HUES64 (cell line): ENCODE data around the gene GARNL3.

Experiments used
- H3K27ac ChIP-seq: 2 replicates; pipeline ENCODE4 v1.7.0; 2013; ENCODE audit warnings: low read depth, low read length, inconsistent platforms
- H3K27me3 ChIP-seq: 2 replicates; pipeline ENCODE4 v1.6.1; 2013; ENCODE audit warnings: mild to moderate bottlenecking, low read length; ENCODE audit not compliant: insufficient read depth
- H3K36me3 ChIP-seq: 2 replicates; pipeline ENCODE4 v1.6.1; 2013; ENCODE audit warnings: mild to moderate bottlenecking, low read length; ENCODE audit not compliant: insufficient read depth
- H3K4me1 ChIP-seq: 2 replicates; pipeline ENCODE4 v1.6.1; 2013; ENCODE audit warnings: mild to moderate bottlenecking, low read length, moderate library complexity; ENCODE audit not compliant: insufficient read depth
- H3K4me3 ChIP-seq: 2 replicates; pipeline ENCODE4 v1.5.1; 2013; ENCODE audit warnings: mild to moderate bottlenecking, low read length, moderate library complexity
- H3K9ac ChIP-seq: 2 replicates; pipeline ENCODE4 v1.6.1; 2013; ENCODE audit warnings: mild to moderate bottlenecking, low read depth, low read length
- H3K9me3 ChIP-seq: 2 replicates; pipeline ENCODE4 v1.6.1; 2013; ENCODE audit warnings: low read depth, low read length; ENCODE audit not compliant: insufficient read depth
- WGBS: fragments of 150-250, 120-280 bp; methylation state at CpG from one replicate; pipeline ENCODE4 v1.1.7; 2013; ENCODE audit warnings: missing lambda C conversion rate; 5-methylcytosine and 5-hydroxymethylcytosine counted together

GARNL3 gene

DNA sequence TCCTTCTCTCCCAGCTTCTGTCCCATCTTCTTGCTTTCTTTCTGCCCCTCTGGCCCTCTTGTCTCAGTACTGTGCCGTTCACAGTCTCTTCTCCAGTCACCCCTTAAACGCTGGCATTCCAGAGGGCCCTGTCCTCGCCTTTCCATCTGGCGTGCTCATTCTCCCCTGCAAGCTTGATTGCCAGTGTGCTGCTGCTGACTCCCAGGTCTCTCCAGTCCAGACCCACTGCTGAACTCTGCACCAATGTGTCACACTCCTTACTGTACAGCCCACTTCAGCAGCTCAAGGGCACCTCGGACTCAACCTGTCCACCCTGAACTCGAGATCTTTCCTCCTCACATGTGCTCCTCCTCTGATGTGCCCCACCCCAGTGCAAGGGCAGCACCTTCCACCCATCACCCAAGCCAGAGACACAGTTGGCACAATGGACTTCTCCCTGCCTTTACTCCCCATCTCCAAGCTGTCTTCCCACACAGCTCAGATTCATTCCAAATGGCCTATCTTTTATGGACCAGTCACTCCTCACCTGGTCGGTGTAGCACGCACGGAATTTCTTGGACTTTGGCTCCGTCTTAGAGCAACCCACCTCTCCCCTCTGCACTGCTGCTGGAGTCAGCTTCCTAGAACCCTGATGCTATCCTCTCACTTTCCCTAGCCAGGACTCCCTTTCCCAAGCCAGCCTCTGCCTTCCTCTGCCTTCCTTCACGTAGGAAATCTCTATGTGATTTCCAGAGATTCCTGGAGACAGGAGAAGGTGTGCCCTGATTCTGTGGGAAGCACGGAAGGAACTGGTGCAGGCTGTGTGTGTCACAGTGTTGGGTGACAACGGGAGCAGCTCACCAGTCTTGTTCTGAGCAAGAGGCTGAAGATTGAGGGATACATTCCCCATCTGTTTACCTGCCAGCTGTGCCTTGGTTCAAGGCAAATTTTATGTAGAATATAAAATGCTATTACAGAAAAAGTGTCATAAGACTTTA, 106.4 kb downstream of the GARNL3 start:
- Histone ChIP-seq H3K4me3 (no peak overlapping the region), H3K27ac (no peak overlapping the region), H3K4me1 (peaks cover 9% of the 10 kb centered on the region; the same call in 1 of the 2 replicates), H3K9ac (no peak overlapping the region), H3K27me3 (no peaks in the 10 kb centered on the region), H3K36me3 (no peaks in the 10 kb centered on the region), H3K9me3 (no peaks in the 10 kb centered on the region)
- WGBS = 92% methylated on average over 13 of the region's 13 CpGs

DNA sequence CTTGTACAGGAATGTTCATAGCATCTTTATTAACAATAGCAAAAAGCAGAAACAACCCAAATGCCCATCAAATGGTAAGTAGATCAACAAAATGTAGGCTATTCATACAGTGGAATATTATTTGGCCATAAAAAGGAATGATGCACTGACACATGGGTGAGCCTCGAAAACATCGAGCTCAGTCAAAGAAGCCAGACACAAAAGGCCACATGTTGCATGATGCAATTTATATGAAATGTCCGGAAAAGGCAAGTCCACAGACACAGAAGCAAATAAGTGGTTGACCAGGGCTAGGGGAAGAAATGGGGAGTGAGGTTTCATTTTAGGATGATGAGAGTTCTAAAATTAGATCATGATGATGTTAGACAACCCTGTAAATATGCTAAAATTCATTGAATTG, 115.9 kb downstream of the GARNL3 start:
- Histone ChIP-seq H3K4me1 (no peaks in the 10 kb centered on the region), H3K27ac (no peak overlapping the region), H3K9ac (no peak overlapping the region), H3K36me3 (no peaks in the 10 kb centered on the region), H3K4me3 (no peak overlapping the region), H3K27me3 (no peaks in the 10 kb centered on the region), H3K9me3 (no peaks in the 10 kb centered on the region)
- 97% methylated on average over 3 of the region's 3 CpGs for WGBS

DNA sequence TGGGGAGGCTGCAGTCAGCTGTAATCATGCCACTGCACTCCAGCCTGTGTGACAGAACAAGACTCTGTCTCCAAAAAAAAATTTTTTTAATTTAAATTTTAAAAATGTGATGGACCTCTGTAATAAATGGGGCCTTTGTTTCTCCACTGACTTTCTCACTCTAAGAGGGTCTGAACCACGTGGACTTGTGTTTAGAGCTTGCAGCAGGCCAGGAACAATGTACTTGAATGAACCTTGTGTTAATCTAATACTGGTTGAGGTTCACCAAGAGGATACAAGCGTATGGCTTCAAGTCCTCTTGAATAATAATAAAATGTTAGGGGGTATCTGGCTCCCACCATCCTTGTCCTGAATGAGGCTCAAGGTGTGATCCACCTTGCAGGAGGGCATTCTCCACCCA, 118.0 kb downstream of the GARNL3 start:
- 86% methylated on average over 2 of the region's 2 CpGs for WGBS

DNA sequence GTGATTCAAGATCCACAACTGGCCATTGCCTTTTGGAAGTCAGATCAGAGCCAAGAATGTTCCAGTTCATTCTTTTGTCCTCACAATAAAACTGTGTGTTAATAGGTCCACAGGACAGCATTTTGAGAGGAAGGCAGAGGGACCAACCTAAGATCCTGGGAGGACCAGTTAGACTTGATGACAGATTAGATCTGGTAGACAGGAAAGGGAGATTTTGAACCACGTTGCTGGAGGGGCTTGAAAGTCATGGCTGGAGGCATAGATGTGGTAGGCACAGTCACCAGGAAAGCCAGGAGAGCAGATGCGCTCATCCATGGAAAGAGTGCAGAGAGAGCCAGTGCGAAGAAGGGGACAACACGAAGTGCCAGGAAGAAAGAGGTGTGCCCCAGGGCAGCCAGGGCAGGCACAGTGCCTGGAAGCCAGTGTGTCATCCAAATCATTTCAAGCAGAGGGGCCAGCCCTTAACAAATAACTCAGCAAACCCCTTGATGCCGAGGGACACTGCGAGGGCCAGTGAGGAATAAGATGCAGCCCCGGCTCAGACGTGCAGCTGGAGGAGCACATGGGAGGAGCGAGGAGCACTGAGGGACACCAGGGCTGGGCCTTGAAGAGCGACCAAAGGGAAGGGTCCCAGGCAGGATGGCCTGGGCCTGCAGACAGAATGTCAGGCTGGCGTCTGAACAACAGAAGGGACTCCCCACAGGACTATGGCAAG, 119.6 kb downstream of the GARNL3 start:
- Histone ChIP-seq H3K36me3 (no peaks in the 10 kb centered on the region), H3K4me3 (no peak overlapping the region), H3K27me3 (no peaks in the 10 kb centered on the region), H3K4me1 (0 out of 2 replicates have a peak, but pooled peaks cover 5% of the 10 kb centered on the region), H3K9ac (no peak overlapping the region), H3K9me3 (no peaks in the 10 kb centered on the region), H3K27ac (no peak overlapping the region)
- WGBS = 91% methylated on average over 11 of the region's 11 CpGs

More for the DNA sequence above, 118.0 kb downstream of the GARNL3 start:
- H3K4me3 ChIP-seq = no peak overlapping the region
- no peak overlapping the region for H3K27ac ChIP-seq
- no peaks in the 10 kb centered on the region for H3K36me3 ChIP-seq
- no peak overlapping the region for H3K9ac ChIP-seq
- no peaks in the 10 kb centered on the region for H3K27me3 ChIP-seq
- no peaks in the 10 kb centered on the region for H3K9me3 ChIP-seq
- no peaks in the 10 kb centered on the region for H3K4me1 ChIP-seq

DNA sequence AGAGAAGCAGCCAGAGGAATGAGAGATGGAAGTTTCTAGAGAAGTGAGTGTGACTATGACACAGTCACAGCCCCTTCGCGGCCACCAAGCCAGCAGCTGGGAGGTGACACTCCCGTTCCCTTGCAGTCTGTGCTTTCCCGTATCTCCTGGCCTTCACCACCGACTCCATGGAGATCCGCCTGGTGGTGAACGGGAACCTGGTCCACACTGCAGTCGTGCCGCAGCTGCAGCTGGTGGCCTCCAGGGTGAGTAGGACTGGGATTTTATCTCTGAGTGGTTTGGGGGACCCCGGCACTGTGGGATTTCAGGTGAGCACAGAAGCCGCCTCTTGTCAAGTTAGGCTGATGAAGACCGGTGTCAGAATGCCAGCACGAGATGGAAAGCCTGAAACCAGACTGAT, 120.3 kb downstream of the GARNL3 start:
- no peak overlapping the region for H3K27ac ChIP-seq
- WGBS = 88% methylated on average over 13 of the region's 13 CpGs

DNA sequence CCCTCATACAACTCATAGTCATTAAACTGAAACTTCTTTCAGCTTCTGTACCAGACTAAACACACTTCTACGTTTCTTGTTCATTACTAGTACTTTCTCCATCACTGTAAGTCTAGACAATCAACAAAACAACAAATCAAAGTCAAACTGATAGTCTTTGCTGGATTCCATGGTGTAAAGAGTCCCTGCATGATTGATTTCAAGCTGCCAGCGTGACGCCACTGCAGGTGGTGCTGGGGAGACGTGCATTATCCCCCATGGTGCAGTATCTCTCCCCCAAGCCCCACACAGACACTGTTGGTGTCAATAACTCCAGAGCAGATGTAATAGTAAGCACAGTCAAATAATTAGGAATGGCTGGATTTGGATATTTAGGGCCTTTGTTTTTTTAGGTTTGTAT, 121.7 kb downstream of the GARNL3 start:
- Histone ChIP-seq H3K4me3 (no peak overlapping the region), H3K27ac (no peak overlapping the region), H3K9ac (no peak overlapping the region), H3K27me3 (no peaks in the 10 kb centered on the region), H3K36me3 (no peaks in the 10 kb centered on the region), H3K4me1 (0 out of 2 replicates have a peak, but pooled peaks cover 5% of the 10 kb centered on the region), H3K9me3 (no peaks in the 10 kb centered on the region)
- 76% methylated on average over 4 of the region's 4 CpGs for WGBS

More for the DNA sequence above, 120.3 kb downstream of the GARNL3 start:
- no peaks in the 10 kb centered on the region for H3K27me3 ChIP-seq
- no peaks in the 10 kb centered on the region for H3K36me3 ChIP-seq
- 0 out of 2 replicates have a peak, but pooled peaks cover 5% of the 10 kb centered on the region for H3K4me1 ChIP-seq
- no peak overlapping the region for H3K4me3 ChIP-seq
- no peak overlapping the region for H3K9ac ChIP-seq
- H3K9me3 ChIP-seq = no peaks in the 10 kb centered on the region

DNA sequence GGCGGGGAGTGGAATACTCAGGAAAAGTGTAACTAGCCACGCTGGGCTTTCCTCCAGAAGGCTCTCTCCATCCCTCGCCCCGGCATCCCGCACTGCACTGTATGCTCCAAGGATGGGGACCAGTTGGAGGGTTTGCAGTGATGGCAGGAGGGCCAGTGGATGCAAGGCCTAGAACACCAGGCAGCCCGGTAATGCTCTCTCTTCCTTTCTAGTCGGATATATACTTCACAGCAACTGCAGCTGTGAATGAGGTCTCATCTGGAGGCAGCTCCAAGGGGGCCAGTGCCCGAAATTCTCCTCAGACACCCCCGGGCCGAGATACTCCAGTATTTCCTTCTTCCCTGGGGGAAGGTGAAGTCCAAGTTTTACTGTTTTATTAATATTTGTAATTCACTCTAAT, 122.4 kb downstream of the GARNL3 start:
- Histone ChIP-seq H3K4me3 (no peak overlapping the region), H3K27ac (no peak overlapping the region), H3K36me3 (no peaks in the 10 kb centered on the region), H3K9ac (no peak overlapping the region), H3K9me3 (no peaks in the 10 kb centered on the region), H3K27me3 (no peaks in the 10 kb centered on the region), H3K4me1 (0 out of 2 replicates have a peak, but pooled peaks cover 5% of the 10 kb centered on the region)
- 93% methylated on average over 8 of the region's 10 CpGs for WGBS

DNA sequence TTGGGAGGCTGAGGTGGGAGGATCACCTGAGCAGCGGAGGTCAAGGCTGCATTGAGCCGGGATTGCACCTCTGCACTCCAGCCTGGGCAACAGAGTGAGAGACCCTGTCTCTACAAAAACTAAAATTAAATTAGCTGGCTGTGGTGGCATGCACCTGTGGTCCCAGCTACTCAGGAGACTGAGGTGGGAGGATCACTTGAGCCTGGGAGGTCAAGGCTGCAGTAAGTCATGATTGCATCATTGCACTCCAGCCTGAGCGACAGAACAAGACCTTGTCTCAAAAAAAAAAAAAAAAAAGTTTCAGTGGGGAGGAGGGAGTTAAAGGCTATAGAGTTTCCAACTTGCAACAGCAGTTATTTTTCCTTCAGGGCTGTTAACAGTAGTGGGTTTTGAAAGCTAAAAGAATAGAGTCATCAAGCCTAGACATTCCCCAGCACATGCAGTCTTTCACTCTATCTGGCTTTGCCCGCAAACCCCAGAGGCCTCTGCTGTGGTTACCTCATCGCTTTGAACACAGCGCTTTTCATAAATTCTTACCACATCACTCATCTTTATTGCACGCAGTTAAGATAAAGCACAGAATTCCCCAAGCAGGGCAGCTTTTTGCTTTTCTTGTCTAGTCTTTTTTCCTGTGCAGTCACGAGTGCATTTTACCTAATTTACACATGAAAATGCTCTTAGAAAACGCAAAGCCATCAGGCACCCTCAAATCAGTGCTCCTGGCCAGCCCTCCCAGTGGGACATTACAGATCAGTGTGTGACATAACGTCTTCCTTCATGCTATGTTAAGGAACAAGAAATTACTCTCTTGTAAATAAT, 123.7 kb downstream of the GARNL3 start:
- 0 out of 2 replicates have a peak, but pooled peaks cover 5% of the 10 kb centered on the region for H3K4me1 ChIP-seq
- WGBS = 67% methylated on average over 10 of the region's 10 CpGs
- no peak overlapping the region for H3K4me3 ChIP-seq
- H3K27ac ChIP-seq = no peak overlapping the region
- H3K36me3 ChIP-seq = no peaks in the 10 kb centered on the region
- no peaks in the 10 kb centered on the region for H3K9me3 ChIP-seq
- no peaks in the 10 kb centered on the region for H3K27me3 ChIP-seq
- H3K9ac ChIP-seq = no peak overlapping the region

DNA sequence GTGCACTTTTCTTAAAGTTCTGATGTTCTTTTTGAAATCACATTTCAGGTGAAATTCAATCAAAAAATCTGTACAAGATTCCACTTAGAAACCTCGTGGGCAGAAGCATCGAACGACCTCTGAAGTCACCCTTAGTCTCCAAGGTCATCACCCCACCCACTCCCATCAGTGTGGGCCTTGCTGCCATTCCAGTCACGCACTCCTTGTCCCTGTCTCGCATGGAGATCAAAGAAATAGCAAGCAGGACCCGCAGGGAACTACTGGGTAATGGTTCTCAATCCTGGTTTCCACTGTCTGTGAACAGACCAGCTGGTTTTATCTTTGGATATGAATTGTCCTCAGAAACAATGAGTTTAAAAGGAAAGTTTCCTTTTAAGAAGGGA, 124.3 kb downstream of the GARNL3 start:
- H3K9ac ChIP-seq = no peak overlapping the region
- H3K4me3 ChIP-seq = no peak overlapping the region
- H3K27me3 ChIP-seq = no peaks in the 10 kb centered on the region
- no peaks in the 10 kb centered on the region for H3K36me3 ChIP-seq
- H3K4me1 ChIP-seq = 0 out of 2 replicates have a peak, but pooled peaks cover 5% of the 10 kb centered on the region
- WGBS = 73% methylated on average over 6 of the region's 6 CpGs
- no peaks in the 10 kb centered on the region for H3K9me3 ChIP-seq
- H3K27ac ChIP-seq = no peak overlapping the region

DNA sequence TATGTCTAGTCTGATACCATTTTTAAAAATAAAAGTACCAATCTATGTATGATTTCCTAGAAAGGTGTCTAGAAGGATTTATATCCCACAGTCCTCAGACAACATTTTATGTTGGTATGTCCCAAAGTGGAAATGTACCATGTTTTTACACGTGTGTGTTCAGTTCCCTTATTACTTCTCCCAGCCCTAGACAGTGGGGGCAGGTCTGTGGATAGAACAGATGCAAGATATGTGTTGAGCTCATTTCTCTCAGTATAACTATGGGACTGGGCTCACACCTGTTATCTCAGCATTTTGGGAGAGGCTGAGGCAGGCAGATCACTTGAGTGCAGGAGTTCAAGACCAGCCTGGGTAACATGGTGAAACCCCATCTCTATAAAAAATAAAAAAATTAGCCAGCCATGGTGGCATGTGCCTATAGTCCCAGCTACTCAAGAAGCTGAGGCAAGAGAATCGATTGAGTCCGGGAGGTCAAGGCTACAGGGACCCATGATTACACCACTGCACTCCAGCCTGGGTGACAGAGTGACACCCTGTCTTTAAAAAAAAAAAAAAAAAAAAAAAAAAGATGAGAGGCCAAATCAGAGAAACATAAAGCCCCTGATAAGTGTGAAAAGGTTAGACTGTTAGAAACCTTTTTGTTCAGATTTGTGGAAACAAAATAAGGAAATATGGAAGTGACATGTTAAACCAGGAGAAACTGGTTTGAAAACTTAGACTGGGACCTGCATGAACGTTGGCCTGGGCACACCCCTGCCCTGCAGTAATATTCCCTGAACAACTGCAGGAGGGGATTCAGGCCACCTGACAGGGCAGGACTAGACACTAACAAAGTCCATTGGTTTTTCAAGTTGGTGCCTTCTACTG, 125.0 kb downstream of the GARNL3 start:
- WGBS = 92% methylated on average over 4 of the region's 4 CpGs
- no peak overlapping the region for H3K4me3 ChIP-seq
- no peaks in the 10 kb centered on the region for H3K27me3 ChIP-seq
- no peaks in the 10 kb centered on the region for H3K36me3 ChIP-seq
- no peak overlapping the region for H3K27ac ChIP-seq
- H3K9me3 ChIP-seq = no peaks in the 10 kb centered on the region
- 0 out of 2 replicates have a peak, but pooled peaks cover 5% of the 10 kb centered on the region for H3K4me1 ChIP-seq
- H3K9ac ChIP-seq = no peak overlapping the region
